ENCODE measurements around the gene GABARAPL2. TPM values are rescaled to one million over a fixed set of nuclear protein-coding genes. Genes with fewer than 3 reads are reported as not detected.
"Not testable (repeated sequence)": the region's sequence is repeated elsewhere in the genome, so short reads cannot be mapped to it uniquely, and the experiment has no call there.

GABARAPL2 gene
- 239 TPM for total RNA-seq
- long read RNA-seq, transcript GABARAPL2-201 (4 exons, 1,002 nt): major isoform, 213 of 217 reads
- long read RNA-seq, partial matches to known transcripts: 1 of 217 reads
- long read RNA-seq, other reads (novel, unspliced or antisense): 1 of 217 reads

- peak; percentile 97 for ATAC-seq (ENCODE audit: poor library complexity)
- DNase-seq: peak; percentile 91
- intact Hi-C loops (cut with DNase I): no loop called here
Measured at GRCh38 chr16:75566040-75566757, at the start of gene GABARAPL2. TSS of gene GABARAPL2 (plus strand) at chr16:75566379. CDS start at chr16:75566487, 108 bp downstream.

- intact Hi-C loops (cut with DNase I): loop anchor here (5.0 kb wide), 1 partner anchor 33 kb away; no protein-coding TSS in a partner anchor
- no peak for ATAC-seq (ENCODE audit: poor library complexity)
- DNase-seq: no peak
Measured at GRCh38 chr16:75519175-75519574, 47.0 kb upstream of the GABARAPL2 start.

GRCh38 chr16:75526032-75526790, 40.0 kb upstream of the GABARAPL2 start:
- DNase-seq (no peak), ATAC-seq (ENCODE audit: poor library complexity) (no peak)
- intact Hi-C loops (cut with DNase I): no loop called here

- intact Hi-C loops (cut with DNase I): no loop called here
- no peak for DNase-seq
- no peak for ATAC-seq (ENCODE audit: poor library complexity)
Measured at GRCh38 chr16:75527825-75528299, 38.3 kb upstream of the GABARAPL2 start.

GRCh38 chr16:75529056-75529905, 36.9 kb upstream of the GABARAPL2 start:
- ATAC-seq (ENCODE audit: poor library complexity) (no peak), DNase-seq (no peak)
- intact Hi-C loops (cut with DNase I): no loop called here

GRCh38 chr16:75529959-75530358, 36.2 kb upstream of the GABARAPL2 start:
- ATAC-seq (ENCODE audit: poor library complexity) (no peak), DNase-seq (no peak)
- intact Hi-C loops (cut with DNase I): no loop called here

GRCh38 chr16:75532142-75532765, 33.9 kb upstream of the GABARAPL2 start:
- no peak for ATAC-seq (ENCODE audit: poor library complexity)
- intact Hi-C loops (cut with DNase I): no loop called here

GRCh38 chr16:75532791-75533190, 33.4 kb upstream of the GABARAPL2 start:
- ATAC-seq (ENCODE audit: poor library complexity) (no peak), DNase-seq (no peak)
- intact Hi-C loops (cut with DNase I): no loop called here

More at GRCh38 chr16:75532142-75532765, 33.9 kb upstream of the GABARAPL2 start:
- DNase-seq: no peak

- DNase-seq (no peak), ATAC-seq (ENCODE audit: poor library complexity) (no peak)
- intact Hi-C loops (cut with DNase I): no loop called here
Measured at GRCh38 chr16:75534560-75535205, 31.5 kb upstream of the GABARAPL2 start.

- intact Hi-C loops (cut with DNase I): no loop called here
- DNase-seq (no peak), ATAC-seq (ENCODE audit: poor library complexity) (no peak)
Measured at GRCh38 chr16:75535211-75535843, 30.9 kb upstream of the GABARAPL2 start.

GRCh38 chr16:75535901-75536300, 30.3 kb upstream of the GABARAPL2 start, which contains the start of gene CHST5:
TSS of gene CHST5 (minus strand) at chr16:75536108. CDS start at chr16:75530384, 5,724 bp downstream.
- ATAC-seq (ENCODE audit: poor library complexity) (no peak), DNase-seq (no peak)
- intact Hi-C loops (cut with DNase I): no loop called here

GRCh38 chr16:75537776-75538175, 28.4 kb upstream of the GABARAPL2 start:
- ATAC-seq (ENCODE audit: poor library complexity): no peak
- DNase-seq: no peak
- intact Hi-C loops (cut with DNase I): no loop called here

- ATAC-seq (ENCODE audit: poor library complexity): peak; percentile 94
- intact Hi-C loops (cut with DNase I); DNase-seq: not testable (repeated sequence)
Measured at GRCh38 chr16:75538882-75539565, 27.2 kb upstream of the GABARAPL2 start.

GRCh38 chr16:75541236-75541635, 24.9 kb upstream of the GABARAPL2 start:
- intact Hi-C loops (cut with DNase I): no loop called here

GRCh38 chr16:75542462-75542861, 23.7 kb upstream of the GABARAPL2 start:
- intact Hi-C loops (cut with DNase I); ATAC-seq (ENCODE audit: poor library complexity); DNase-seq: not testable (repeated sequence)

More at GRCh38 chr16:75541236-75541635, 24.9 kb upstream of the GABARAPL2 start:
- ATAC-seq (ENCODE audit: poor library complexity) (no peak), DNase-seq (no peak)

GRCh38 chr16:75545879-75546278, 20.3 kb upstream of the GABARAPL2 start:
- intact Hi-C loops (cut with DNase I); ATAC-seq (ENCODE audit: poor library complexity); DNase-seq: not testable (repeated sequence)

- intact Hi-C loops (cut with DNase I): no loop called here
- DNase-seq (no peak), ATAC-seq (ENCODE audit: poor library complexity) (no peak)
Measured at GRCh38 chr16:75546293-75546692, 19.9 kb upstream of the GABARAPL2 start.

Data from Right ventricle myocardium superior (tissue), 1 donor.